DOHH2 (cell line): ENCODE measurements around the gene IL16.

Source experiments
- CTCF ChIP-seq: fragments of 200-600 bp; sonication (generic); IDR thresholded peaks from one replicate; pipeline ENCODE4 v1.5.1; 2014; ENCODE audit warnings: antibody characterized with exemption, mild to moderate bottlenecking, low read depth, low read length; ENCODE audit not compliant: poor library complexity, severe bottlenecking
- EZH2phosphoT487 ChIP-seq: fragments of 200-600 bp; sonication (generic); IDR thresholded peaks from 2 replicates; pipeline ENCODE4 v1.6.1; 2017; ENCODE audit warnings: borderline replicate concordance, mild to moderate bottlenecking, antibody characterized with exemption, low read length, moderate library complexity, mixed read lengths

GRCh38 chr15:81301385-81301784 is 104.7 kb downstream of the IL16 start:
- no peak for TF ChIP-seq CTCF
- TF ChIP-seq EZH2phosphoT487: no peak
